ENCODE data around the gene IFFO2.

IFFO2 gene

DNA sequence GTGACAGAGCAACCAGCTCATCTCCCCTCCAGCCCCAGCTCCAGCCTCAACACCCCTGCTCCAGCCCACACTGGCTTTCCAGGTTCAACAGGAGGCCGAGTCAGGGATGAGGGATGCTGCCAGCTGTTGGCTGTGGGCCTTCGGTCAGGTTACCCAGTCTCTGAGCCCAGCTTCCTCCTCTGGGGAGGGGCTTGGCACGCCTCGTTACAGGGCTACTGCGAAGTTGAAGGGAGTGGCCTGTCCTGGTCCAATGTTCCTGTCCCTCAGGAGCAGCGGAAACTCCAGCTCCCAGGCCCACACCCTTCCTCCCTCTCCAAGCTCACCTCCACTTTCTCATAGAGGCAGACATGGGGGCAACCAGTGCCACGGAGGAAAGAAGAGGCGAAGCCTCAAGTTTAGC is 81.9 kb downstream of the IFFO2 start:
- Histone ChIP-seq H3K4me3 (ENCODE audit: low read length) (no peak overlapping the region), H2AFZ (ENCODE audit: low read length) (no peak overlapping the region), H3K27ac (ENCODE audit: low read length) (no peak overlapping the region), H3K9ac (ENCODE audit: low read length) (no peak overlapping the region), H3K4me2 (ENCODE audit: low read depth, low read length) (no peak overlapping the region), H3F3A (ENCODE audit: insufficient read depth, low read length) (no peaks in the 10 kb centered on the region), H4K20me1 (ENCODE audit: insufficient read depth, low read length) (no peaks in the 10 kb centered on the region), H3K27me3 (replicated peaks; ENCODE audit: insufficient read depth, low read length) (0 out of 2 replicates have a peak, but pooled peaks cover 7% of the 10 kb centered on the region), H3K4me1 (ENCODE audit: low read length) (no peaks in the 10 kb centered on the region), H3K36me3 (replicated peaks; ENCODE audit: insufficient read depth, low read length) (no peaks in the 10 kb centered on the region), H3K79me2 (ENCODE audit: low read length) (no peaks in the 10 kb centered on the region), H3K9me2 (replicated peaks; ENCODE audit: insufficient read depth, low read length) (no peaks in the 10 kb centered on the region), H3K9me3 (replicated peaks; ENCODE audit: insufficient read depth, low read length) (no peaks in the 10 kb centered on the region)
- no peak for DNase-seq
- no peak for TF ChIP-seq EZH2phosphoT487 (IDR thresholded peaks at IDR 0.05; ENCODE audit: low read length)
- TF ChIP-seq EZH2 (optimal IDR thresholded peaks at IDR 0.05; ENCODE audit: low read depth, low read length): no peak
- TF ChIP-seq, protein P1, sequence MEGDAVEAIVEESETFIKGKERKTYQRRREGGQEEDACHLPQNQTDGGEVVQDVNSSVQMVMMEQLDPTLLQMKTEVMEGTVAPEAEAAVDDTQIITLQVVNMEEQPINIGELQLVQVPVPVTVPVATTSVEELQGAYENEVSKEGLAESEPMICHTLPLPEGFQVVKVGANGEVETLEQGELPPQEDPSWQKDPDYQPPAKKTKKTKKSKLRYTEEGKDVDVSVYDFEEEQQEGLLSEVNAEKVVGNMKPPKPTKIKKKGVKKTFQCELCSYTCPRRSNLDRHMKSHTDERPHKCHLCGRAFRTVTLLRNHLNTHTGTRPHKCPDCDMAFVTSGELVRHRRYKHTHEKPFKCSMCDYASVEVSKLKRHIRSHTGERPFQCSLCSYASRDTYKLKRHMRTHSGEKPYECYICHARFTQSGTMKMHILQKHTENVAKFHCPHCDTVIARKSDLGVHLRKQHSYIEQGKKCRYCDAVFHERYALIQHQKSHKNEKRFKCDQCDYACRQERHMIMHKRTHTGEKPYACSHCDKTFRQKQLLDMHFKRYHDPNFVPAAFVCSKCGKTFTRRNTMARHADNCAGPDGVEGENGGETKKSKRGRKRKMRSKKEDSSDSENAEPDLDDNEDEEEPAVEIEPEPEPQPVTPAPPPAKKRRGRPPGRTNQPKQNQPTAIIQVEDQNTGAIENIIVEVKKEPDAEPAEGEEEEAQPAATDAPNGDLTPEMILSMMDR (IDR thresholded peaks at IDR 0.05; ENCODE audit: low read length): no peak

DNA sequence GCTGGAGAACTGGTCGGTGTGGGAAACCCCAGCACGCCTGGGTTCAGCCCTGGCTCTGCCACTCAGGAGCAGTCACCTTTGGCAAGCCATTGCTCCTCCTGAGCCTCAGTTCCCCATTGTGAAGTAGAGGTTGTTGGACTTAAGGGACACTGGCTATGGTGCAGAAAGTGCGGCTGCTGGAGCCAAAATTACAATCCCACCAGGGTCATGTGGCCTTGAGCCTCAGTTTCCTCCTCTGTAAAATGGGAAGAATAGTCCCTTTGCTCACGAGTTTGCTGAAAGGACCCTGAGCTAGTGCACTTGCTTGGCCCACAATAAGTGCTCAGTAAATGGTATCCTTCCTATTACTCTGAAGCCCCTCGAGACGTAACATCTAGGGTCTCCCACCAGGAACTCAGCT is 82.4 kb downstream of the IFFO2 start:
- no peaks in the 10 kb centered on the region for H4K20me1 ChIP-seq (ENCODE audit: insufficient read depth, low read length)
- peaks cover 12% of the 10 kb centered on the region; the same call in 1 of the 2 replicates for H3K27me3 ChIP-seq (replicated peaks; ENCODE audit: insufficient read depth, low read length)
- no peak for DNase-seq
- no peak for TF ChIP-seq EZH2phosphoT487 (IDR thresholded peaks at IDR 0.05; ENCODE audit: low read length)
- no peak for TF ChIP-seq EZH2 (optimal IDR thresholded peaks at IDR 0.05; ENCODE audit: low read depth, low read length)
- TF ChIP-seq, protein P1 (IDR thresholded peaks at IDR 0.05; ENCODE audit: low read length): no peak
- H3K27ac ChIP-seq (ENCODE audit: low read length): no peak overlapping the region
- no peaks in the 10 kb centered on the region for H3K9me2 ChIP-seq (replicated peaks; ENCODE audit: insufficient read depth, low read length)
- H3K9ac ChIP-seq (ENCODE audit: low read length): no peak overlapping the region
- no peaks in the 10 kb centered on the region for H3K9me3 ChIP-seq (replicated peaks; ENCODE audit: insufficient read depth, low read length)
- H3K4me2 ChIP-seq (ENCODE audit: low read depth, low read length): no peak overlapping the region
- H3K4me1 ChIP-seq (ENCODE audit: low read length): no peaks in the 10 kb centered on the region
- no peak overlapping the region for H2AFZ ChIP-seq (ENCODE audit: low read length)
- no peaks in the 10 kb centered on the region for H3K36me3 ChIP-seq (replicated peaks; ENCODE audit: insufficient read depth, low read length)
- H3K4me3 ChIP-seq (ENCODE audit: low read length): no peak overlapping the region
- no peaks in the 10 kb centered on the region for H3F3A ChIP-seq (ENCODE audit: insufficient read depth, low read length)
- no peaks in the 10 kb centered on the region for H3K79me2 ChIP-seq (ENCODE audit: low read length)

DNA sequence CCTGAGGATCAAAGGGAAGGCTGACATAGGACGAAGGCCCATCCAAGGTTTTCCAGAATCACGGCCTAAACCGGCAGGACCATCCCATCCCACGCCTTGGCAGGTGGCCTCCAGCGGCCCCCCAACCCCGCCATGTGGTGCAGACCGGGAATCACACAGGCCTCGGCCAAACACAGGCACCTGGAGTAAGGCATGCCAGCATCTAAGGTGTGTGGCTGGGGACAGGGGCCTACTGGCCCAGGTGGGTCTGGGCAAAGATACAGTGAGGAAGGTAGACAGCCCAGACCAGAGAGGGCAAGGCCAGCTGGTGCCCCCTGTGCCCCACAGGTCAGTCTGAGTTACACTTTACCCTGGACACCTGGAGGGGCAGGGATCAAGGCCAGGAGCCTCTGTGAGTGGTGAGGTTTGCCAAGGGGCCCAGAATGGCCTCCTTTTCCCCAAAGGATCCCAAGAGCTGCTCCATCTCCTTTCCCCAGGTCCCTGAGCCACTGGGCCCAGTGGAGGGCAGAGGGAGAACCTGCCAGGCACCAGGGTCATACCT is 84.3 kb downstream of the IFFO2 start:
- no peak overlapping the region for H3K4me3 ChIP-seq (ENCODE audit: low read length)
- no peaks in the 10 kb centered on the region for H3K4me1 ChIP-seq (ENCODE audit: low read length)
- H3K27ac ChIP-seq (ENCODE audit: low read length): no peak overlapping the region
- H3K36me3 ChIP-seq (replicated peaks; ENCODE audit: insufficient read depth, low read length): no peaks in the 10 kb centered on the region
- H3K9ac ChIP-seq (ENCODE audit: low read length): no peak overlapping the region
- no peak overlapping the region for H3K4me2 ChIP-seq (ENCODE audit: low read depth, low read length)
- H3K79me2 ChIP-seq (ENCODE audit: low read length): no peaks in the 10 kb centered on the region
- DNase-seq: no peak
- H4K20me1 ChIP-seq (ENCODE audit: insufficient read depth, low read length): no peaks in the 10 kb centered on the region
- no peaks in the 10 kb centered on the region for H3K9me3 ChIP-seq (replicated peaks; ENCODE audit: insufficient read depth, low read length)
- H3K9me2 ChIP-seq (replicated peaks; ENCODE audit: insufficient read depth, low read length): no peaks in the 10 kb centered on the region
- TF ChIP-seq, protein P1 (IDR thresholded peaks at IDR 0.05; ENCODE audit: low read length): no peak
- TF ChIP-seq EZH2phosphoT487 (IDR thresholded peaks at IDR 0.05; ENCODE audit: low read length): no peak
- TF ChIP-seq EZH2 (optimal IDR thresholded peaks at IDR 0.05; ENCODE audit: low read depth, low read length): no peak
- peaks cover 30% of the 10 kb centered on the region for H3K27me3 ChIP-seq (replicated peaks; ENCODE audit: insufficient read depth, low read length)
- no peaks in the 10 kb centered on the region for H3F3A ChIP-seq (ENCODE audit: insufficient read depth, low read length)
- no peak overlapping the region for H2AFZ ChIP-seq (ENCODE audit: low read length)

Measured in MM.1S (cell line).